Trophoblast cell (in vitro differentiated cells and primary cell): ENCODE results near the gene MAML2.
A peak's percentile ranks its signal among the peaks of the same experiment; 100 is the strongest.

Experiments used
- DNase-seq, 2 donors: peaks; one replicate each; pipeline ENCODE4 v3.0.0-alpha.2; 2016
- H2AFZ ChIP-seq: 2 replicates; pipeline ENCODE4 v1.6.1; 2013; ENCODE audit warnings: low read length, moderate library complexity, mild to moderate bottlenecking; ENCODE audit not compliant: insufficient read depth, poor library complexity
- H2AK5ac ChIP-seq: 2 replicates; pipeline ENCODE4 v1.6.1; 2013; ENCODE audit warnings: mild to moderate bottlenecking, low read length
- H2BK120ac ChIP-seq: 2 replicates; pipeline ENCODE4 v1.6.1; 2013; ENCODE audit warnings: low read length, mild to moderate bottlenecking, moderate library complexity; ENCODE audit not compliant: insufficient read depth, poor library complexity
- H2BK12ac ChIP-seq: 2 replicates; pipeline ENCODE4 v1.6.1; 2013; ENCODE audit warnings: mild to moderate bottlenecking, low read length, moderate library complexity
- H2BK5ac ChIP-seq: 2 replicates; pipeline ENCODE4 v1.6.1; 2013; ENCODE audit warnings: low read length, low read depth, moderate library complexity, mild to moderate bottlenecking; ENCODE audit not compliant: poor library complexity
- H3K14ac ChIP-seq: 2 replicates; pipeline ENCODE4 v1.6.1; 2013; ENCODE audit warnings: mild to moderate bottlenecking, low read length
- H3K18ac ChIP-seq: 2 replicates; pipeline ENCODE4 v1.6.1; 2013; ENCODE audit warnings: mild to moderate bottlenecking, low read length
- H3K23ac ChIP-seq: 2 replicates; pipeline ENCODE4 v1.6.1; 2013; ENCODE audit warnings: low read length
- H3K27ac ChIP-seq: 2 replicates; pipeline ENCODE4 v1.5.1; 2013; ENCODE audit warnings: low read depth, mild to moderate bottlenecking, inconsistent platforms, low read length, moderate library complexity
- H3K27me3 ChIP-seq: 2 replicates; pipeline ENCODE4 v1.6.1; 2013; ENCODE audit warnings: inconsistent platforms, mild to moderate bottlenecking, low read length, moderate library complexity; ENCODE audit not compliant: insufficient read depth
- H3K36me3 ChIP-seq, 2 experiments: 1 replicate in 1 of 2; 2 replicates in 1 of 2; pipeline ENCODE4 v1.6.1; 2013; ENCODE audit warnings: low read length in 2 of 2, mild to moderate bottlenecking in 2 of 2, moderate library complexity in 1 of 2; ENCODE audit not compliant: insufficient read depth in 2 of 2, control insufficient read depth in 1 of 2
- H3K4ac ChIP-seq: 2 replicates; pipeline ENCODE4 v1.6.1; 2013; ENCODE audit warnings: low read depth, mild to moderate bottlenecking, low read length, moderate library complexity
- H3K4me1 ChIP-seq, 2 experiments: 1 replicate in 1 of 2; 2 replicates in 1 of 2; pipeline ENCODE4 v1.6.1; 2013; ENCODE audit warnings: low read length in 2 of 2, mild to moderate bottlenecking in 2 of 2, moderate library complexity in 1 of 2; ENCODE audit not compliant: insufficient read depth in 2 of 2, control insufficient read depth in 1 of 2
- H3K4me2 ChIP-seq: 2 replicates; pipeline ENCODE4 v1.6.1; 2013; ENCODE audit warnings: inconsistent platforms, mild to moderate bottlenecking, low read length, moderate library complexity
- H3K4me3 ChIP-seq: 2 replicates; pipeline ENCODE4 v1.5.1; 2013; ENCODE audit warnings: mild to moderate bottlenecking, low read depth, low read length, inconsistent platforms
- H3K79me1 ChIP-seq: one replicate; pipeline ENCODE4 v1.6.1; 2013; ENCODE audit warnings: low read length
- H3K79me2 ChIP-seq: 2 replicates; pipeline ENCODE4 v1.6.1; 2013; ENCODE audit warnings: low read length, mild to moderate bottlenecking; ENCODE audit not compliant: control insufficient read depth, insufficient read depth, poor library complexity
- H3K9ac ChIP-seq: 2 replicates; pipeline ENCODE4 v1.6.1; 2013; ENCODE audit warnings: mild to moderate bottlenecking, low read length
- H3K9me3 ChIP-seq: 2 replicates; pipeline ENCODE4 v1.6.1; 2013; ENCODE audit warnings: low read depth, mild to moderate bottlenecking, control low read depth, inconsistent platforms, low read length; ENCODE audit not compliant: insufficient read depth
- H4K12ac ChIP-seq: 2 replicates; pipeline ENCODE4 v1.6.1; 2013; ENCODE audit warnings: low read depth, mild to moderate bottlenecking, low read length, moderate library complexity
- H4K8ac ChIP-seq: 2 replicates; pipeline ENCODE4 v1.6.1; 2013; ENCODE audit warnings: low read depth, mild to moderate bottlenecking, low read length, moderate library complexity
- H4K91ac ChIP-seq: one replicate; pipeline ENCODE4 v1.6.1; 2013; ENCODE audit warnings: low read depth, mild to moderate bottlenecking, low read length, moderate library complexity
- WGBS: extraction: QIAGEN DNeasy Blood & Tissue Kit; methylation state at CpG from one replicate; pipeline ENCODE4 v1.1.7; 2013; ENCODE audit warnings: missing lambda C conversion rate; ENCODE audit not compliant: insufficient read length, insufficient coverage; ENCODE audit errors: extremely low coverage; 5-methylcytosine and 5-hydroxymethylcytosine counted together

The MAML2 gene

DNA sequence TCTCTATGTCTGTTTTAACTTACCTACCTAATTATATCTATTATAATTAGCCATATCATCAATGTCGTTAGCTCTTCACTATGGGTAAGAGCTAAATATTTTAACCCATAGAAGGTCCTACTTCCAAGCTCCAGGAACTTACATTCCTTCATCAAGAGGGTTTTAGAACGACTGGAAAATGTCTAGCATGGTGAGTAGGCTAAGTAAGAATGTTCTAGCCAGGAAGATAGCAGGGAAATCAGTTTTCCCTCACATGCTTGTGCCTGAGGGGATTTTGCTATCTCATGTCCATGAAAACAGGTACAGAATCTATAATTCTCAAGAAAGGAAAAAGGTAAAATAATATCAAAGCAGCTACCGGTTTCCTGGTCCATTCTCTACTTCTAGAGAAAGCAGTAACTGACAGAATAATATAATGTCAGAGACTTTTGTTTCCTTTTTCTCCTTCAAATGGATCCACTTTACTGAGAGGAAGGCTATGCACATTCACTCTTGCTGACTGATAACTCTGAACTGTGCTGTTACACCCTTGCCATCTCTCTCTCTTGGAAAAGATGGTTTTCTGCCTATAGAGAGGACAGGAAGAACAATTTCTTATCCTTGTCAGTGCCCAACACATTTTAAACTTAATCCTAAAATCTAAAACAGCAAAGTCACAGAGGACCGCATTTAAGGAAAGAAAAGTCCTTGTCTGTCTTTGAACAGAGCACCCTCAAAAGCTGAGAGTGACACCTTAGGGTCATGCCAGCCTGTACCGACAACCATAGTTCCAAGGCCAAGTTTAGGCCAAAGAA lies 67.0 kb downstream of the MAML2 start:
- Histone ChIP-seq H3K79me2 (peaks cover 5% of the 10 kb centered on the region), H3K4ac (no peak overlapping the region), H3K27ac (peak overlapping the region; percentile 96), H3K36me3 (peaks cover 5% of the 10 kb centered on the region in 2 experiments), H3K9ac (no peak overlapping the region), H3K79me1 (peaks cover 23% of the 10 kb centered on the region), H3K14ac (peak overlapping the region; percentile 72), H2BK120ac (peak overlapping the region; percentile 79), H3K4me3 (no peak overlapping the region), H4K12ac (no peak overlapping the region), H3K18ac (no peak overlapping the region), H3K4me2 (no peak overlapping the region), H4K8ac (peak overlapping the region; percentile 71), H3K9me3 (no peaks in the 10 kb centered on the region), H3K23ac (no peak overlapping the region), H3K4me1 (peaks cover 12 to 16% of the 10 kb centered on the region in 2 experiments), H4K91ac (peak overlapping the region; percentile 87), H2AK5ac (peak overlapping the region; percentile 3), H2AFZ (no peak overlapping the region), H2BK5ac (peak overlapping the region; percentile 81), H2BK12ac (peak overlapping the region; percentile 92), H3K27me3 (no peaks in the 10 kb centered on the region)
- DNase-seq, result peak; percentile 65 to 90
- WGBS, result no CpG with 5 or more reads among the region's 5 CpGs

DNA sequence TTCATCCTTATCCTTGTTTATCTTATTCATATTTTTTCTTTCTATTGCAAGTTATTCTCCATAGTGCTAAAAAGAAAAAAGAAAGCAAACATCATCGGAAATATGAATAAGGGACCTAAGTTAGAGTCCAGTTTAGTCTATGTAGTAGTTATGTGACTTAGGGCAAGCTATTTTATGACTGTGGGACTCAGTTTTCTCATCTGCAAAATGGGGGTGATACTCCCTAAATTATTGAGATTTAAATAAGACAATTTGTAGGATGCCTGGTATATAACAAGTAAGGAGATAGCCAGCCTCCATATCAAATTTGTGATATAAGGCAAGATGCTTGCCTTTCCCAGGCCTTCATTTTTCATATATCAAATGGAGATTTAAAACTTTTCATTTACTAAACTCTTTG lies 69.5 kb downstream of the MAML2 start:
- H3K27ac ChIP-seq, result peak overlapping the region; percentile 40
- peaks cover 14 to 17% of the 10 kb centered on the region in 2 experiments for H3K36me3 ChIP-seq
- H4K8ac ChIP-seq, result no peak overlapping the region
- no peak overlapping the region for H3K4me2 ChIP-seq
- H2AFZ ChIP-seq, result no peak overlapping the region
- no peaks in the 10 kb centered on the region for H3K9me3 ChIP-seq
- H2BK12ac ChIP-seq, result no peak overlapping the region
- H3K14ac ChIP-seq, result no peak overlapping the region
- no peak overlapping the region for H3K23ac ChIP-seq
- H3K79me1 ChIP-seq, result peaks cover 27% of the 10 kb centered on the region
- no peak overlapping the region for H3K18ac ChIP-seq
- no peak overlapping the region for H3K9ac ChIP-seq
- H3K27me3 ChIP-seq, result no peaks in the 10 kb centered on the region
- H2BK5ac ChIP-seq, result no peak overlapping the region
- no peak overlapping the region for H3K4me3 ChIP-seq
- no peak overlapping the region for H2BK120ac ChIP-seq
- H3K4ac ChIP-seq, result no peak overlapping the region
- no peak overlapping the region for H4K12ac ChIP-seq
- peaks cover 11 to 12% of the 10 kb centered on the region in 2 experiments for H3K4me1 ChIP-seq
- H2AK5ac ChIP-seq, result no peak overlapping the region
- no peak for DNase-seq
- WGBS, result no CpG with 5 or more reads among the region's 1 CpG
- H3K79me2 ChIP-seq, result peaks cover 8% of the 10 kb centered on the region
- H4K91ac ChIP-seq, result no peak overlapping the region

DNA sequence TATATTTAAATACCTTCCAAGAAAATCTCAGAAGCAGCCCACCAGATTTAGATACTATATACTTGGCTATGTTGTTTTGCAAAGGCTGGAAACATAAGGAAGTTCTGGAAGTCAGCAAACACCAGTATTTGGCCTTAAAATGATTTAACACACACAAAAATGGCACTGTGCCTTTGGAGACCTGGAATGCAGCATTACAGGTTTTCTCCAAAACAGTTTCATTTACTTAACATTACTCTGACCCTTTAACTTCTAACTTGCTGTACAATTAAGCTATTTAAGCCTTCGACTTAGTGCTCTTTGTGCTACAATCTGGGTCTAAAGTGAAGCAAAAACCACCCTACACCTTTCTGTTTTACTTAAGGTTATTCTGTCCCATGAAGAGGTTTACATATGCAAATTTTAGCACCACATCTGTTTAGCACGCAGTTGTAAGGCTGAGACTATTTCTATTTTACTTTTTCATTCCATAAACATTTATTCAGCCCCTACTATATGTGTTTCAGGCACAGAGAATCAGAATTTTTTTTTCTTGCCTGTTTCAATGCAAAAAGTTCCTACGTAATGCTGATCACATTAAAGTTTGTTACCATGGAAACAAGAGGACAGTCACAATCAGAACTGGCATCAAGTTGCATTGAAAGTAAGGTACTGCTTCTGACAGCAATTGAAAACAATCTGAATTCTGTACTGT lies 70.3 kb downstream of the MAML2 start:
- Histone ChIP-seq H3K27ac (peak overlapping the region; percentile 95), H3K27me3 (no peaks in the 10 kb centered on the region), H3K4me3 (no peak overlapping the region), H3K4me1 (peaks cover 10 to 11% of the 10 kb centered on the region in 2 experiments), H3K18ac (no peak overlapping the region), H4K12ac (no peak overlapping the region), H3K23ac (no peak overlapping the region), H2BK5ac (no peak overlapping the region), H3K4ac (no peak overlapping the region), H3K36me3 (peaks cover 12 to 15% of the 10 kb centered on the region in 2 experiments), H2AFZ (no peak overlapping the region), H3K79me2 (peaks cover 6% of the 10 kb centered on the region), H3K9me3 (no peaks in the 10 kb centered on the region), H3K14ac (no peak overlapping the region), H2BK12ac (no peak overlapping the region), H3K9ac (no peak overlapping the region), H3K4me2 (peak overlapping the region; percentile 26), H3K79me1 (peaks cover 27% of the 10 kb centered on the region), H4K8ac (no peak overlapping the region), H2BK120ac (no peak overlapping the region), H4K91ac (no peak overlapping the region), H2AK5ac (no peak overlapping the region)
- peak; percentile 81 to 94 for DNase-seq
- WGBS, result no CpG with 5 or more reads among the region's 3 CpGs

DNA sequence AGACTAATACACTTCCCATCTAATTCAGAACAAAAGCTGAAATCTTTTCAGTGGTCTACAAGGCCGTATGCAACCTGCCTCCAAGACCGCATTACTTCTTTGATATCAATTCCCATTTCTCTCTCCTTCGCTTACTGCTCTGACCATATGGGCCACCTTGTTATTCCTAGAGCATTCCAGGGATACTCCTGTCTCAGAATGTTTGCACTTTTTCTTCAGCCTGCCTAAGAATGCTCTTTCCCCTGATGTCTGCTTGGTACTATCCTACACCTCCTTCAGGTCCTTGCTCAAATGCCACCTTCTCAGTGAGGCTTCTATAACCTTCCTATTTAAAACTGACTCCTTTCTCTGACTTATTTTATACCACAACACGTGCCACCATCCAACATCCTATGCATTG lies 71.2 kb downstream of the MAML2 start:
- no peak overlapping the region for H3K23ac ChIP-seq
- peak overlapping the region; percentile 50 for H2BK5ac ChIP-seq
- no peak overlapping the region for H4K12ac ChIP-seq
- H3K4me1 ChIP-seq, result peaks cover 10 to 11% of the 10 kb centered on the region in 2 experiments
- H4K8ac ChIP-seq, result peak overlapping the region; percentile 32
- H3K36me3 ChIP-seq, result peaks cover 10 to 15% of the 10 kb centered on the region in 2 experiments
- peaks cover 6% of the 10 kb centered on the region for H3K79me2 ChIP-seq
- peak overlapping the region; percentile 68 for H2BK120ac ChIP-seq
- no peaks in the 10 kb centered on the region for H3K27me3 ChIP-seq
- peak overlapping the region; percentile 64 for H4K91ac ChIP-seq
- WGBS, result no CpG with 5 or more reads among the region's 4 CpGs
- H2AK5ac ChIP-seq, result no peak overlapping the region
- peak overlapping the region; percentile 95 for H3K27ac ChIP-seq
- H3K18ac ChIP-seq, result peak overlapping the region; percentile 22
- no peak overlapping the region for H3K9ac ChIP-seq
- peak overlapping the region; percentile 65 for H3K14ac ChIP-seq
- peaks cover 23% of the 10 kb centered on the region for H3K79me1 ChIP-seq
- H2AFZ ChIP-seq, result no peak overlapping the region
- peak overlapping the region; percentile 54 for H3K4ac ChIP-seq
- DNase-seq, result peak in 1 of 2 donors; percentile 53
- H3K9me3 ChIP-seq, result no peaks in the 10 kb centered on the region
- H3K4me3 ChIP-seq, result no peak overlapping the region
- H2BK12ac ChIP-seq, result peak overlapping the region; percentile 63
- no peak overlapping the region for H3K4me2 ChIP-seq
